Vagina (tissue), 2 donors: ENCODE data around the gene ZBTB20. TPM values are rescaled to one million over a fixed set of nuclear protein-coding genes. Genes with fewer than 3 reads are reported as not detected.
A peak's percentile ranks its signal among the peaks of the same experiment; 100 is the strongest.
"Not testable (repeated sequence)": the region's sequence is repeated elsewhere in the genome, so short reads cannot be mapped to it uniquely, and the experiment has no call there.

Experiments used
- DNase-seq, 2 donors: peaks; one replicate each; pipeline ENCODE4 v3.0.0-alpha.2; 2017; ENCODE audit errors: extremely low spot score in 2 of 2
- H3K27ac ChIP-seq: fragments of 200-600 bp; sonication (generic); one replicate; pipeline ENCODE4 v1.5.1; 2019
- H3K27me3 ChIP-seq: fragments of 200-600 bp; sonication (generic); one replicate; pipeline ENCODE4 v1.5.1; 2019
- H3K36me3 ChIP-seq, 2 donors: fragments of 200-600 bp; sonication (generic); one replicate each; pipeline ENCODE4 v1.5.1; 2017 to 2019
- H3K4me1 ChIP-seq: fragments of 200-600 bp; sonication (generic); one replicate; pipeline ENCODE4 v1.5.1; 2019
- H3K4me3 ChIP-seq, 2 donors: fragments of 200-600 bp; sonication (generic); 1 replicate in 1 of 2; 2 replicates in 1 of 2; pipeline ENCODE4 v1.5.1; 2016 to 2019
- H3K9me3 ChIP-seq: fragments of 200-600 bp; sonication (generic); one replicate; pipeline ENCODE4 v1.5.1; 2019
- CTCF ChIP-seq, 3 experiments: fragments of 450-650 bp in 2 of 3; fragments of 200-600 bp in 1 of 3; sonication (generic) in 1 of 3; IDR thresholded peaks; one replicate each; pipeline ENCODE4 v1.5.1; 2017 to 2019; ENCODE audit warnings: antibody characterized with exemption in 3 of 3, mild to moderate bottlenecking in 2 of 3, moderate library complexity in 2 of 3
- POLR2A ChIP-seq, 2 donors: fragments of 450-650 bp; IDR thresholded peaks; one replicate each; pipeline ENCODE4 v1.6.1; 2017; ENCODE audit warnings: antibody characterized with exemption in 2 of 2, mild to moderate bottlenecking in 2 of 2, moderate library complexity in 2 of 2
- POLR2AphosphoS5 ChIP-seq, 2 donors: sonication (generic); formaldehyde crosslinking; IDR thresholded peaks; one replicate each; pipeline ENCODE4 v1.9.0; 2017; ENCODE audit warnings: antibody characterized with exemption in 2 of 2, mild to moderate bottlenecking in 2 of 2, low read depth in 1 of 2; ENCODE audit not compliant: insufficient read depth in 1 of 2
- intact Hi-C: fragments of 100-400 bp; cut with DNase I; formaldehyde crosslinking; loops from one replicate; pipeline ENCODE4 v1.15.1; 2023
- total RNA-seq: library from RNA; depleted of rRNA; stranded (reverse); fragments of >200 nt; gene quantifications from one replicate; pipeline ENCODE4 v1.2.3, GENCODE V29; 2016

ZBTB20 gene
- total RNA-seq: 64.8 TPM

- intact Hi-C loops: loop anchor here (10.0 kb wide), 1 partner anchor 522 kb away; no protein-coding TSS in a partner anchor
- Histone ChIP-seq H3K9me3 (no peaks in the 10 kb centered on the region), H3K4me3 (peak within 1 kb of the TSS; percentile 80 to 85), H3K36me3 (no peaks in the 10 kb centered on the region), H3K27ac (peak within 1 kb of the TSS; percentile 99), H3K27me3 (no peaks in the 10 kb centered on the region), H3K4me1 (peaks cover 16% of the 10 kb centered on the region)
- DNase-seq: peak in 1 of 2 donors; percentile 93
- TF ChIP-seq POLR2AphosphoS5 (IDR thresholded peaks at IDR 0.05; ENCODE audit: insufficient read depth in 1 of 2, low read depth in 1 of 2): peak in 1 of 2 donors; percentile 67
- TF ChIP-seq POLR2A (IDR thresholded peaks at IDR 0.05): peak in 1 of 2 donors; percentile 26
- no peak for TF ChIP-seq CTCF (IDR thresholded peaks at IDR 0.05)
Measured at GRCh38 chr3:115146418-115147328, at the start of gene ZBTB20. Gene ZBTB20, minus strand, starts transcription at chr3:115147288.

- TF ChIP-seq POLR2A (IDR thresholded peaks at IDR 0.05) (no peak), POLR2AphosphoS5 (IDR thresholded peaks at IDR 0.05; ENCODE audit: insufficient read depth in 1 of 2, low read depth in 1 of 2) (no peak), CTCF (IDR thresholded peaks at IDR 0.05) (no peak)
- Histone ChIP-seq H3K4me1 (no peaks in the 10 kb centered on the region), H3K27ac (no peak overlapping the region), H3K4me3 (no peak overlapping the region), H3K27me3 (no peaks in the 10 kb centered on the region), H3K36me3 (no peaks in the 10 kb centered on the region), H3K9me3 (no peaks in the 10 kb centered on the region)
- intact Hi-C loops: no loop called here
- DNase-seq: no peak
Measured at GRCh38 chr3:115194476-115194875, 47.4 kb upstream of the ZBTB20 start.

- H3K4me1 ChIP-seq: no peaks in the 10 kb centered on the region
- intact Hi-C loops: no loop called here
Measured at GRCh38 chr3:115190747-115191146, 43.7 kb upstream of the ZBTB20 start.

GRCh38 chr3:115187149-115187757 is 40.2 kb upstream of the ZBTB20 start:
- intact Hi-C loops: no loop called here
- no peaks in the 10 kb centered on the region for H3K9me3 ChIP-seq
- no peak for TF ChIP-seq POLR2AphosphoS5 (IDR thresholded peaks at IDR 0.05; ENCODE audit: insufficient read depth in 1 of 2, low read depth in 1 of 2)

More at GRCh38 chr3:115190747-115191146, 43.7 kb upstream of the ZBTB20 start:
- TF ChIP-seq POLR2AphosphoS5 (IDR thresholded peaks at IDR 0.05; ENCODE audit: insufficient read depth in 1 of 2, low read depth in 1 of 2) (no peak), CTCF (IDR thresholded peaks at IDR 0.05) (no peak), POLR2A (IDR thresholded peaks at IDR 0.05) (no peak)
- Histone ChIP-seq H3K36me3 (no peaks in the 10 kb centered on the region), H3K27me3 (no peaks in the 10 kb centered on the region), H3K4me3 (no peak overlapping the region), H3K27ac (no peak overlapping the region), H3K9me3 (no peaks in the 10 kb centered on the region)
- DNase-seq: no peak

GRCh38 chr3:115186351-115187148 is 39.5 kb upstream of the ZBTB20 start:
- no peaks in the 10 kb centered on the region for H3K27me3 ChIP-seq
- H3K9me3 ChIP-seq: no peaks in the 10 kb centered on the region
- H3K27ac ChIP-seq: no peak overlapping the region
- no peaks in the 10 kb centered on the region for H3K36me3 ChIP-seq
- H3K4me1 ChIP-seq: no peaks in the 10 kb centered on the region
- no peak overlapping the region for H3K4me3 ChIP-seq
- intact Hi-C loops: no loop called here
- DNase-seq: no peak
- TF ChIP-seq CTCF (IDR thresholded peaks at IDR 0.05) (no peak), POLR2A (IDR thresholded peaks at IDR 0.05) (no peak), POLR2AphosphoS5 (IDR thresholded peaks at IDR 0.05; ENCODE audit: insufficient read depth in 1 of 2, low read depth in 1 of 2) (no peak)

More at GRCh38 chr3:115187149-115187757, 40.2 kb upstream of the ZBTB20 start:
- Histone ChIP-seq H3K4me1 (no peaks in the 10 kb centered on the region), H3K36me3 (no peaks in the 10 kb centered on the region), H3K27me3 (no peaks in the 10 kb centered on the region), H3K27ac (no peak overlapping the region), H3K4me3 (no peak overlapping the region)
- no peak for DNase-seq

GRCh38 chr3:115184859-115185572 is 37.9 kb upstream of the ZBTB20 start:
- H3K27me3 ChIP-seq, H3K4me3 ChIP-seq, H3K27ac ChIP-seq, DNase-seq, intact Hi-C loops, H3K36me3 ChIP-seq, H3K4me1 ChIP-seq, H3K9me3 ChIP-seq: not testable (repeated sequence)

GRCh38 chr3:115178930-115179329 is 31.8 kb upstream of the ZBTB20 start:
- H3K36me3 ChIP-seq, DNase-seq, intact Hi-C loops, H3K27me3 ChIP-seq, H3K27ac ChIP-seq, H3K9me3 ChIP-seq, H3K4me1 ChIP-seq, H3K4me3 ChIP-seq: not testable (repeated sequence)
